ENCODE measurements around the gene ADAM23. TPM values are rescaled to one million over a fixed set of nuclear protein-coding genes. Genes with fewer than 3 reads are reported as not detected.

The ADAM23 gene
- total and polyA plus RNA-seq, 5 donors from 2014 or later, result 0.10 to 0.79 TPM; not detected in 3

DNA sequence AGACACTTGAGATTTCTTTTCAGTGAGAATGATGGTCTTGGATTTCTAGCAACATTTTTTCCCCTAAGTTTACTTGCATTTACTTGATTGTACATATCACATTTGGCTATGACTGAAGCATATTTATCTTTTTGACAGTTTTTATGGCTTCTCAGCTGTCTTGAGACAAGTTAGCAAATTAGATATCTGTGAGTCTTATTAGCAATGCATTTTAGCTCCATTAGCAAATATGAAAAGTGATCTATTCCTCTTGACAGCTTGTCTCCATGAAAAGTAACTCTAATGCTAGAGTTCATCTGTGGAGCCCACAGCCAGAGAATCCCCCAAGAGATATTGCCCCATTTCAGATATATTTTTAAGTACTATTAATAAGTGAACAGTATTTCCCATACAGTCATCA is 126.9 kb downstream of the ADAM23 start:
- Histone ChIP-seq H3K27me3 (ENCODE audit: control insufficient read depth, insufficient read depth, low read length) (peaks cover 3% of the 10 kb centered on the region), H3K36me3 (ENCODE audit: control insufficient read depth, insufficient read depth, low read length) (no peaks in the 10 kb centered on the region), H3K9me3 (ENCODE audit: control insufficient read depth in 2 of 2, low read length in 2 of 2) (no peaks in the 10 kb centered on the region), H3K4me1 (ENCODE audit: control insufficient read depth, insufficient read depth, low read length, poor library complexity, severe bottlenecking) (no peaks in the 10 kb centered on the region), H3K4me3 (ENCODE audit: low read depth, low read length) (no peak overlapping the region), H3K27ac (ENCODE audit: insufficient read depth, low read length, poor library complexity, severe bottlenecking) (no peak overlapping the region)
- Mint-ChIP-seq H3K27ac (no peak overlapping the region), H3K4me3 (no peak overlapping the region), H3K27me3 (peaks cover 4% of the 10 kb centered on the region), H3K9me3 (peaks cover 0 to 3% (median 0%) of the 10 kb centered on the region in 7 donors), H3K36me3 (no peaks in the 10 kb centered on the region), H3K4me1 (no peaks in the 10 kb centered on the region)
- ATAC-seq (ENCODE audit: low read depth in 2 of 2), result no peak
- no peak for DNase-seq

DNA sequence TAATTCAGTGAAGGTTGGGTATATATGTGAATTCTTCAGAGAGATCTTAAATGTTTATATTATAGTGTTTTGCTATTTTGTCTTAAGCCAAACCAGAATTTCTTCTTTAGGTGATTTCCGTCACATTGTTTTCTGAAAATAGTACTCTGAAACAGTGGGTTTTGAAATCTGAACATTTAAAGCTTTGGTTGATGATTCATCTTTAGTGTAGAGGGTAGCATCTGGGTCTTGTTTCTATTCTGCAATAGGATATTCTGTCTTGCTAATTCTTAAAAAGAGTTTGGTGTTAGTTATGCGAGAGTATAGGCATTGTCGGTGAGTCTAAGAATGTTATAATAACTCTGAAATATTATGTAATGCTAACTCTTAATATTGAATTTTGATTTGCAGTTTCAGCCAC is 129.4 kb downstream of the ADAM23 start:
- DNase-seq, result no peak
- Mint-ChIP-seq H3K9me3 (peaks cover 0 to 5% (median 0%) of the 10 kb centered on the region in 7 donors), H3K4me3 (no peak overlapping the region), H3K27ac (no peak overlapping the region), H3K4me1 (no peaks in the 10 kb centered on the region), H3K36me3 (no peaks in the 10 kb centered on the region), H3K27me3 (peaks cover 3% of the 10 kb centered on the region)
- Histone ChIP-seq H3K4me1 (ENCODE audit: control insufficient read depth, insufficient read depth, low read length, poor library complexity, severe bottlenecking) (no peaks in the 10 kb centered on the region), H3K36me3 (ENCODE audit: control insufficient read depth, insufficient read depth, low read length) (no peaks in the 10 kb centered on the region), H3K27me3 (ENCODE audit: control insufficient read depth, insufficient read depth, low read length) (peaks cover 3% of the 10 kb centered on the region), H3K27ac (ENCODE audit: insufficient read depth, low read length, poor library complexity, severe bottlenecking) (no peak overlapping the region), H3K9me3 (ENCODE audit: control insufficient read depth in 2 of 2, low read length in 2 of 2) (no peaks in the 10 kb centered on the region), H3K4me3 (ENCODE audit: low read depth, low read length) (no peak overlapping the region)
- no peak for ATAC-seq (ENCODE audit: low read depth in 2 of 2)

- no peak for DNase-seq
- ATAC-seq (ENCODE audit: low read depth in 2 of 2), result no peak
- H3K4me3 Mint-ChIP-seq, result no peak overlapping the region
These were observed 130.5 kb downstream of the ADAM23 start for GRCh38 chr2:206573793-206574192.

DNA sequence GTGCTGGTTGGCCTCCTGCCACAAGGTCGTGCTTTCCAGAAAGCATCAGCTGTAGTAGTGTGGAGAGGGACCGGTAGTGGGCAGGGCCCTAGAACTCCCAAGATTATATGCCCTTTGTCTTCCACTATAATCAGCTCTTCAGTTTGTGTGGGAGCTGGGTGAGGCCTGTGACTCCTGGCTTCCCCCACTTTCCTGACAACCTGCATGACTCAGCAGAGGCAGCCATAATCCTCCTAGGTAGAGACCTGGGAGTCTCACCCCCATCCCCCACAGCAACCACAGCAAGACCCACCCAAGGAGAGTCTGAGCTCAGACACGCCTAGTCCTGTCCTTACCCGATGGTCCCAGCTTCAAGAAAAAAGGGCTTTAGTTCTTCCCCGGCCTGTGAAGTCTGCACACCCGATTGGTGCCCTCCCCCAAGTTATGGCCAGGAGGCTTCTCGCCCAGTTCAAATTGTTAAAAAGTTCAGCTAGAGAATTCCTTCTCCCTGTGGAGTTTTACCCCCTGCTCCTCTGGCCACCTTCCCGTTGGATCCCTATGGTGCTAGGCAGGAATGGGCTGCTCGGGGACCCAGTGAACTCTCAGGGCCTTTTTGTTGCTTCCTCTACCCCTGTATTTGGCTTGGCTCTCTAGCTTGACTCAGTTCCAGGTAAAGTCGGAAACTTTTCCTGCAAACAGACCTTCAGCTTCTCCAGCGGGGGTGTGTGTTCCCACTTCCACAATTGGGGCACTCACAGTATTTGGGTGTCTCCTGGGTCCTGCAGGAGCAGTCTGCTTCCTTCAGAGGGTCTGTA is 141.2 kb downstream of the ADAM23 start:
- ATAC-seq (ENCODE audit: low read depth in 2 of 2) (no peak), DNase-seq (no peak)
- Mint-ChIP-seq H3K4me1 (no peaks in the 10 kb centered on the region), H3K4me3 (no peak overlapping the region), H3K27ac (no peak overlapping the region), H3K27me3 (no peaks in the 10 kb centered on the region), H3K36me3 (no peaks in the 10 kb centered on the region), H3K9me3 (peaks cover 0 to 7% (median 1%) of the 10 kb centered on the region in 7 donors)
- H3K27ac ChIP-seq (ENCODE audit: insufficient read depth, low read length, poor library complexity, severe bottlenecking), result no peak overlapping the region
- H3K4me3 ChIP-seq (ENCODE audit: low read depth, low read length), result no peak overlapping the region
- H3K27me3 ChIP-seq (ENCODE audit: control insufficient read depth, insufficient read depth, low read length), result no peaks in the 10 kb centered on the region
- H3K36me3 ChIP-seq (ENCODE audit: control insufficient read depth, insufficient read depth, low read length), result no peaks in the 10 kb centered on the region
- no peaks in the 10 kb centered on the region for H3K4me1 ChIP-seq (ENCODE audit: control insufficient read depth, insufficient read depth, low read length, poor library complexity, severe bottlenecking)
- no peaks in the 10 kb centered on the region for H3K9me3 ChIP-seq (ENCODE audit: control insufficient read depth in 2 of 2, low read length in 2 of 2)

More at GRCh38 chr2:206573793-206574192, 130.5 kb downstream of the ADAM23 start:
- Histone ChIP-seq H3K36me3 (ENCODE audit: control insufficient read depth, insufficient read depth, low read length) (no peaks in the 10 kb centered on the region), H3K27me3 (ENCODE audit: control insufficient read depth, insufficient read depth, low read length) (peaks cover 3% of the 10 kb centered on the region), H3K9me3 (ENCODE audit: control insufficient read depth in 2 of 2, low read length in 2 of 2) (no peaks in the 10 kb centered on the region), H3K4me1 (ENCODE audit: control insufficient read depth, insufficient read depth, low read length, poor library complexity, severe bottlenecking) (no peaks in the 10 kb centered on the region), H3K27ac (ENCODE audit: insufficient read depth, low read length, poor library complexity, severe bottlenecking) (no peak overlapping the region), H3K4me3 (ENCODE audit: low read depth, low read length) (no peak overlapping the region)
- Mint-ChIP-seq H3K27ac (no peak overlapping the region), H3K9me3 (peaks cover 0 to 6% (median 0%) of the 10 kb centered on the region in 7 donors), H3K27me3 (no peaks in the 10 kb centered on the region), H3K36me3 (no peaks in the 10 kb centered on the region), H3K4me1 (no peaks in the 10 kb centered on the region)

GRCh38 chr2:206585335-206585734 is 142.0 kb downstream of the ADAM23 start:
- peaks cover 0 to 7% (median 0%) of the 10 kb centered on the region in 7 donors for H3K9me3 Mint-ChIP-seq
- Histone ChIP-seq H3K9me3 (ENCODE audit: control insufficient read depth in 2 of 2, low read length in 2 of 2) (no peaks in the 10 kb centered on the region), H3K4me3 (ENCODE audit: low read depth, low read length) (no peak overlapping the region), H3K4me1 (ENCODE audit: control insufficient read depth, insufficient read depth, low read length, poor library complexity, severe bottlenecking) (no peaks in the 10 kb centered on the region), H3K27me3 (ENCODE audit: control insufficient read depth, insufficient read depth, low read length) (no peaks in the 10 kb centered on the region), H3K36me3 (ENCODE audit: control insufficient read depth, insufficient read depth, low read length) (no peaks in the 10 kb centered on the region), H3K27ac (ENCODE audit: insufficient read depth, low read length, poor library complexity, severe bottlenecking) (no peak overlapping the region)
- no peak for ATAC-seq (ENCODE audit: low read depth in 2 of 2)
- H3K27me3 Mint-ChIP-seq, result no peaks in the 10 kb centered on the region
- H3K4me1 Mint-ChIP-seq, result no peaks in the 10 kb centered on the region
- no peak for DNase-seq
- no peak overlapping the region for H3K4me3 Mint-ChIP-seq
- no peaks in the 10 kb centered on the region for H3K36me3 Mint-ChIP-seq
- H3K27ac Mint-ChIP-seq, result no peak overlapping the region

- peaks cover 0 to 6% (median 0%) of the 10 kb centered on the region in 7 donors for H3K9me3 Mint-ChIP-seq
- Histone ChIP-seq H3K9me3 (ENCODE audit: control insufficient read depth in 2 of 2, low read length in 2 of 2) (no peaks in the 10 kb centered on the region), H3K27ac (ENCODE audit: insufficient read depth, low read length, poor library complexity, severe bottlenecking) (no peak overlapping the region), H3K36me3 (ENCODE audit: control insufficient read depth, insufficient read depth, low read length) (no peaks in the 10 kb centered on the region), H3K27me3 (ENCODE audit: control insufficient read depth, insufficient read depth, low read length) (no peaks in the 10 kb centered on the region), H3K4me1 (ENCODE audit: control insufficient read depth, insufficient read depth, low read length, poor library complexity, severe bottlenecking) (no peaks in the 10 kb centered on the region), H3K4me3 (ENCODE audit: low read depth, low read length) (no peak overlapping the region)
- H3K4me1 Mint-ChIP-seq, result no peaks in the 10 kb centered on the region
- no peaks in the 10 kb centered on the region for H3K36me3 Mint-ChIP-seq
- DNase-seq (no peak), ATAC-seq (ENCODE audit: low read depth in 2 of 2) (no peak)
- no peak overlapping the region for H3K4me3 Mint-ChIP-seq
- no peak overlapping the region for H3K27ac Mint-ChIP-seq
- H3K27me3 Mint-ChIP-seq, result no peaks in the 10 kb centered on the region
These were observed 143.3 kb downstream of the ADAM23 start for GRCh38 chr2:206586609-206587008.

DNA sequence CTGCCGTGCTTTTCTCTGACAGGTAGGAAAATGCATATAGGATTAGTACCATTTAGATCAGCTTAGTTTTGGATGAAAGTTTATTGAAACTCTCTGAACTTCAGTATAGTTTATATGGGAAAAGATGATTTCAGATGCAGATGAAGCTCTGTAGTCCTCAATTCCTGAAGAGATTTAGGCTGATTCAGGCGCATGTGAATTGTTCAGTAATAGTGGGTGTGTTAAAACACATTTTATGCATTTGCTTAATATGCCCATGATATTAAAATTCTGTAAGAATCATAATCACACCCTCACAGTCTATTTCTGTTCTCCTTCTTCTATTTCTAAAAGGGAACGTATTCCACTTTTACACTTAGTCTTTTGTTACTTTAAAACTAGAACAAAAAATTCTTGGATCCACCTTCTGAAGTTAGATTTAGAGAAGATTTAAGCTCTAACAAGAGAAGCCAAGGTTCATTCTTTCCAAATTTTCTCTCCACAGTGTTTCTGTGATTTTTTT is 154.4 kb downstream of the ADAM23 start:
- Mint-ChIP-seq H3K27ac (no peak overlapping the region), H3K27me3 (no peaks in the 10 kb centered on the region), H3K36me3 (no peaks in the 10 kb centered on the region), H3K4me1 (no peaks in the 10 kb centered on the region), H3K9me3 (peaks cover 0 to 1% (median 0%) of the 10 kb centered on the region in 7 donors), H3K4me3 (no peak overlapping the region)
- Histone ChIP-seq H3K27ac (ENCODE audit: insufficient read depth, low read length, poor library complexity, severe bottlenecking) (no peak overlapping the region), H3K36me3 (ENCODE audit: control insufficient read depth, insufficient read depth, low read length) (no peaks in the 10 kb centered on the region), H3K4me3 (ENCODE audit: low read depth, low read length) (no peak overlapping the region), H3K9me3 (ENCODE audit: control insufficient read depth in 2 of 2, low read length in 2 of 2) (no peaks in the 10 kb centered on the region), H3K27me3 (ENCODE audit: control insufficient read depth, insufficient read depth, low read length) (no peaks in the 10 kb centered on the region), H3K4me1 (ENCODE audit: control insufficient read depth, insufficient read depth, low read length, poor library complexity, severe bottlenecking) (no peaks in the 10 kb centered on the region)
- ATAC-seq (ENCODE audit: low read depth in 2 of 2) (no peak), DNase-seq (no peak)

GRCh38 chr2:206603243-206603642 is 159.9 kb downstream of the ADAM23 start:
- ATAC-seq (ENCODE audit: low read depth in 2 of 2), result no peak
- no peaks in the 10 kb centered on the region for H3K4me1 ChIP-seq (ENCODE audit: control insufficient read depth, insufficient read depth, low read length, poor library complexity, severe bottlenecking)
- Mint-ChIP-seq H3K9me3 (no peaks in the 10 kb centered on the region), H3K36me3 (no peaks in the 10 kb centered on the region), H3K4me1 (no peaks in the 10 kb centered on the region), H3K4me3 (no peak overlapping the region), H3K27me3 (no peaks in the 10 kb centered on the region), H3K27ac (no peak overlapping the region)
- no peak overlapping the region for H3K27ac ChIP-seq (ENCODE audit: insufficient read depth, low read length, poor library complexity, severe bottlenecking)
- H3K9me3 ChIP-seq (ENCODE audit: control insufficient read depth in 2 of 2, low read length in 2 of 2), result no peaks in the 10 kb centered on the region
- H3K36me3 ChIP-seq (ENCODE audit: control insufficient read depth, insufficient read depth, low read length), result no peaks in the 10 kb centered on the region
- H3K27me3 ChIP-seq (ENCODE audit: control insufficient read depth, insufficient read depth, low read length), result no peaks in the 10 kb centered on the region
- no peak for DNase-seq
- no peak overlapping the region for H3K4me3 ChIP-seq (ENCODE audit: low read depth, low read length)

Measured in CD4-positive, CD25-positive, alpha-beta regulatory T cell (primary cell).